K562 treated with DMSO at 1 percent for 24 hours (cell line): Measurements from ENCODE around the gene CYLC1. TPM values are rescaled to one million over a fixed set of nuclear protein-coding genes. Genes with fewer than 3 reads are reported as not detected.

Experiments used
- total RNA-seq: library from RNA; unstranded; fragments of 300-600 nt; gene quantifications from 2 replicates; pipeline ENCODE4 v1.2.3, GENCODE V29; 2022; ENCODE audit warnings: low read depth; ENCODE audit not compliant: insufficient read depth

The CYLC1 gene, protein sequence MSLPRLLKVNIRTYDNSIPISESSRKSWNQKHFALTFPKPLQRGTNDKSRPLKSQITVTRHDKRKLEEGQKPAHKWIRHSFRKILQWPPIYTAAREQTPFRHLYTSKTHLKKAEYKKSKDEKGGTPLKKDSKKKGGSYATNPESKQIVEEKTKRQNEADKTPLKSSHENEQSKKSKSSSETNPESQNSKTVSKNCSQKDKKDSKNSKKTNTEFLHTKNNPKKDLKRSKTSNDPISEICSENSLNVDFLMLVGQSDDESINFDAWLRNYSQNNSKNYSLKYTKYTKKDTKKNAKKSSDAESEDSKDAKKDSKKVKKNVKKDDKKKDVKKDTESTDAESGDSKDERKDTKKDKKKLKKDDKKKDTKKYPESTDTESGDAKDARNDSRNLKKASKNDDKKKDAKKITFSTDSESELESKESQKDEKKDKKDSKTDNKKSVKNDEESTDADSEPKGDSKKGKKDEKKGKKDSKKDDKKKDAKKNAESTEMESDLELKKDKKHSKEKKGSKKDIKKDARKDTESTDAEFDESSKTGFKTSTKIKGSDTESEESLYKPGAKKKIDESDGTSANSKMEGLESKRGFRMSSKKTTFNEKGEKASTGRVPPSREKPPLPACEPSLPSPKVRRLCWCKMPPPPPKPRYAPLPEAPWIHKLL
- not detected in 2 replicates for total RNA-seq

DNA sequence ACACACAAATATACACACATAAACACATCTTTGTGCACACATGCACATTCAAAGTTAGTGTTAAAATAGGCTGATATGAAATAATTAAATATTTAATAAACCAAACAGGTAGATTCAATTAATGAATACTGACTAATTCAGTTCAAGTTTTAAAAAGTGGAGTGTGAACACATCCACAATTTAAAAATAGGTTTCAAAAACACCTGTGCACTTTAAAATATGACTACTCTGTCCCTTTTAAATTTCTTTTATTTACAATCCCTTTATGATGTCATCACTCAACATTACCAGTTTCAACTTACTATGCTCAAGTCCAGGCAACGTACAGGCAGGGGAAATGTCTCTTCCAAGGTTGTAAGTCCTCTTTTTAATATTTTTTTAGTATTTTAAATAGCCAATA lies at the start of gene CYLC1:
CYLC1 (plus strand) TSS at position 301 of the 400 bp plus-strand sequence; CDS start at position 338, 37 bp downstream.

